Left cardiac atrium (tissue), 4 donors: Measurements from ENCODE around the gene UBE2N. TPM values are rescaled to one million over a fixed set of nuclear protein-coding genes. Genes with fewer than 3 reads are reported as not detected.

ENCODE experiments used
- ATAC-seq, 2 donors: fragments of 200-7000 bp; cut with Tn5 transposase; one replicate each; pipeline ENCODE4 v1.9.1; 2020; ENCODE audit warnings: mild to moderate bottlenecking in 2 of 2, moderate library complexity in 2 of 2
- DNase-seq: peaks from one replicate; pipeline ENCODE4 v3.0.0-alpha.2; 2020
- intact Hi-C, 2 donors: fragments of 100-400 bp; cut with DNase I; formaldehyde crosslinking; loops; one replicate each; pipeline versions ENCODE4 v1.14.1 to v1.15.1; 2022 to 2023
- long read RNA-seq: library from polyadenylated mRNA; unstranded; transcript quantifications from one replicate; pipeline ENCODE4 v2.0.0, GENCODE V29; 2021
- total RNA-seq, 2 donors: library from RNA; stranded (reverse); fragmentation: NEBNext Ultra II Directional; extraction: Animal tissue kit (Norgen Biotek cat#: 25700); gene quantifications; one replicate each; pipeline ENCODE4 v1.2.1, GENCODE V29; 2021
- donor health status: DM: no; HTN: yes; CAD: no.
- donor health status: DM: no; HTN: yes; CAD: no; lungs with severe emphysema.
- donor health status: DM: yes; HTN: yes; CAD: no.
- donor health status: Dilated cardiomyopathy.

UBE2N gene, protein sequence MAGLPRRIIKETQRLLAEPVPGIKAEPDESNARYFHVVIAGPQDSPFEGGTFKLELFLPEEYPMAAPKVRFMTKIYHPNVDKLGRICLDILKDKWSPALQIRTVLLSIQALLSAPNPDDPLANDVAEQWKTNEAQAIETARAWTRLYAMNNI
- total RNA-seq = 10 to 100 TPM; 72.2 to 92.2 TPM
- long read RNA-seq, full-length matches to known transcripts = 53 of 72 reads
- long read RNA-seq, partial matches to known transcripts = 11 of 72 reads
- long read RNA-seq, other reads (novel, unspliced or antisense) = 8 of 72 reads

DNA sequence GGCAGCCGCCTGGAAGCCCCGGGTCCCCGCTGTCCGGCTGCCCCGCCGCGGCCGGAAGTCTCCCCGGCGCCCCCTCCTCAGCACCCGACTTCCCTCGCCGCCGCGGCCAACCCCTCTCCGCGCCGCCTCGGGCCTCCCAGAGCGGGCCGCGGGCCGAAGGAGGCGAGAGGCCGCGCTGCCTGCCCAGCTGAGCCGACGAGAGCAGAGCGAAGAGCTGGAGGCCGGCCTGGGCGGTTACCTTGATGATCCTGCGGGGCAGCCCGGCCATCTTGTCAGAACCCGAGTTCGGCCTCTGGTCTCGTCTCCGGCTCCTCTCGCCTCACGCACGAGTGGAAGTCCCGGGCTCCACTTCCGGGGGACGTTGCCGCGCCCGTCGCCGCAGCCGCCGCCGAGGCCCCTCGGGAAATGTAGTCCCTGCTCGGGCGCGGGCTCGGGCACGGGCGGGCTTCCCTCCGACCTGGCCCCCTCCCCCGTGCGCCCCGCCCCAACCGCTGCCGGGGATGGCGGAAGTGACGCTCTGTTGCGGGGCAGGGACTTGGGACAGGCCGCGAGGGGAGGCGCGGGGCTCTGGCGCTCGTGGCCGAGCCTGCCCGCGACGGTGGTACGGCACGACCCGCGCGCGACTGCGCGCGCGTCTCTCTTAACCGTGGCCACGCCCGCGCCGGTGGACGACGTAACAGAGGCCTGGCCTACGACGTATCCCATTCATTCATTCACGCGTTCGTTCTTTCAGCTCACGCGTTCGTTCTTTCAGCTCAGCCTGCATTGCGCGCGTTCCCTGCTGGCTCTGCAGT, at the start of gene UBE2N:
TSS of gene UBE2N (minus strand) at position 331 of the 794 bp plus-strand sequence. CDS start at position 268, 63 bp downstream.
- intact Hi-C loops = no loop called here
- peak; percentile 96 to 97 for ATAC-seq
- DNase-seq = peak; percentile 98

DNA sequence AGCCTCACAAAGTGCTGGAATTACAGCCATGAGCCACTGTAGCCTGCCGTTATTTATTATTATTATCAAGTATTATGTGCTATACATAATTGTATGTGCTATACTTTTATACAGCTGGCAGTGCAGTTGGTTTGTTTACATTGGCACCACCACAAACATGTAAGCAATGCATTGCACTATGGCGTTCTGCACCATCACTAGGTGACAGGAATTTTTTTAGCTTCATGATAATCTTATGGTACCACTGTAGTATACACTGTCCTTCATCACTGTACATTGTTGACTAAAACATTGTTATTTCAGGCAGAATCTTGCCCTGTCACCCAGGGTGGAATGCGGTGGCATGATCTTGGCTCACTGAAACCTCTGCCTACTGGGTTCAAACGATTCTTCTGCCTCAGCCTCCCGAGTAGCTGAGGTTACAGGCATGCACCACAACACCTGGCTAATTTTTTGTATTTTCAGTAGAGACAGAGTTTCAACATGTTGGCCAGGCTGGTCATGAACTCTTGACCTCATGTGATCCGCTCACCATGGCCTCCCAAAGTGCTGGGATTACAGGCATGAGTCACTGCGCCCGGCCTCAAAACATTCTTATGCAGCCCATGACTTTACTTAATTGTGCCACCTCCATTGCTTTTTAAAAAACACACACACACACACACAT, 42.7 kb upstream of the UBE2N start:
- ATAC-seq (no peak), DNase-seq (no peak)
- intact Hi-C loops = no loop called here

GRCh38 chr12:93483151-93483807, 41.5 kb upstream of the UBE2N start:
- ATAC-seq = no peak
- intact Hi-C loops = no loop called here
- no peak for DNase-seq

DNA sequence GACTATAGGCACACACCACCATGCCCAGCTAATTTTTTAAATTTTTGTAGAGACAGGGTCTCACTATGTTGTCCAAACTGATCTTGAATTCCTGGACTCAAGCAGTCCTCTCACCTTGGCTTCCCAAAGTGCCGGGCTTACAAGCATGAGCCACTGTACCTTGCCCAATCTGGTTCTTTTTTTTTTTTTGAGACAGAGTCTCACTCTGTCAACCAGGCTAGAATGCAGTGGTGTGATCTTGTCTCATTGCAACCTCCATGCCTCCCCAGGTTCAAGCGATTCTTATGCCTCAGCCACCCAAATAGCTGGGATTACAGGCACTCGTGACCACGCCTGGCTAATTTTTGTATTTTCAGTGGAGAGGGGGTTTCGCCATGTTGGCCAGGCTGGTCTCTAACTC, 41.0 kb upstream of the UBE2N start:
- DNase-seq (no peak), ATAC-seq (no peak)
- intact Hi-C loops = no loop called here

DNA sequence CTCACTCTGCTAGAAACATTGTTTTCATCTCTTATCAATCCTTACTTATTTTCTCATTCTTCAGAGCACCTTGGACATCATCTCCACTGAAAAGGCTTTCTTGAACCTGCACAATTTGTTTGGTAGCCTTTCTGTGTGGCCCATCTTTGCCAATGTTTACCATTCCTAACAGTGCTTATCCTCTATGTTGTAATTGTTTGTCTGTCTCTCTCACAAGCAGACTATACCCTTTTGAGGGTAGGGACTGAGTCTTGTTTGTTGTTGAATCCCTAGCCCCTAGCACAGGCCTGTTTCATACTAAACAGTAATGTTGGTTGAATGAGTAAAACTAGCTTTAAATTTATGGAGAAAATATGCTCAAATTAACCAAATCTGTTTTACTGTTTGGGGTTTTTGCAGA, 34.8 kb upstream of the UBE2N start:
- DNase-seq (no peak), ATAC-seq (no peak)
- intact Hi-C loops = no loop called here

GRCh38 chr12:93469386-93469785, 27.6 kb upstream of the UBE2N start:
- ATAC-seq (no peak), DNase-seq (no peak)
- intact Hi-C loops = no loop called here

DNA sequence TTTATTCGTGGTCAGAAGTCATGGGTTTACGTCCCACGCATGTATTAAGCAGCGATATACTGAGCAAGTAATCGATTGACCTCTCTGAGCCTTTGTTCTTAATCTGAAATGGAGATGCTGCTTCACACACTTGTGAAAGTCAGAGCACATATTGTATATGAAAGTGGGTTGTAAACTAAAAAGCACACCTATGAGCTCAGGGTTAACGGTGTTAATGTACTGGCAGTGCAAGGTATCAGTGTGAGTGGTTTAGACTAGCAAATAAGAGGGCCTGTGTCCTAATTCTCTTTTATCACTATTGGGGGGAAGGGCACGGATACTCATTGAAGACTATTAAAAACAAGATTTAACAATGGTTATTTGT, 26.2 kb upstream of the UBE2N start:
- DNase-seq (no peak), ATAC-seq (peak; percentile 3 to 4)
- intact Hi-C loops = no loop called here

DNA sequence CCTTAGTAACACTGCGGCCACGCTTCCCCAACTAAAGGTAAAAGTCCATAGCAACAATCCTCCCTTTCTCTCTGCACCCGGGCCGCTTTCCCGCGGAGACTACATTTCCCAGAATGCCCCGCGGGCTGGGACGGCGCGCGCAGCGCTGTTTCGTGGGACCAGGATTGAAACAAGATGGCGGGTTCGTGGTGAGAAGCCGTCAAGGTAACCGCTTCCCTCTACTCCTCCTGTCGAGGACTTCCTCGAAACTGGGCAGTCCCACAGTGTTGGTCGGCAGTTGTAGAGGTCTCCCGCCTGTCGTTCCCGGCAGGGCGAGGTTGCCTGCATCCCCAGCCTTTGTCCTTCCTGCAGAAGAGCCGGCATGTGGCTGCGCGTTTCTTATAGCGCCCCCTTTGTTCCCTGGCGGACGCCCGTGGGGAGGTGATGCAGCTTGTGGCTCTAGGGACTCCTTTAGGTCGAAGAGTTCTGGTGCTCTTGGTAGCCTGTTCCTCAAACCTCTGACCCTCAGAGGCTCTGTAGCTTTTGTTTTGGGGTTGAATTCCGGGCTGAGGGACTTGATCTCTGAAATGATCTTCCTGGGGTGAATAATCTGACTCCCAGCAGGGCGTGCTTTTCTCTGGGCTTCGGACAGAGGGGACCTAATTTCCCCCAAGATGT, 25.7 kb upstream of the UBE2N start, which contains the start of gene MRPL42:
TSS of gene MRPL42 (plus strand) at position 164 of the 657 bp plus-strand sequence. CDS start 1,772 bp downstream, outside the sequence.
- intact Hi-C loops = no loop called here
- DNase-seq (peak; percentile 90), ATAC-seq (peak; percentile 98)

DNA sequence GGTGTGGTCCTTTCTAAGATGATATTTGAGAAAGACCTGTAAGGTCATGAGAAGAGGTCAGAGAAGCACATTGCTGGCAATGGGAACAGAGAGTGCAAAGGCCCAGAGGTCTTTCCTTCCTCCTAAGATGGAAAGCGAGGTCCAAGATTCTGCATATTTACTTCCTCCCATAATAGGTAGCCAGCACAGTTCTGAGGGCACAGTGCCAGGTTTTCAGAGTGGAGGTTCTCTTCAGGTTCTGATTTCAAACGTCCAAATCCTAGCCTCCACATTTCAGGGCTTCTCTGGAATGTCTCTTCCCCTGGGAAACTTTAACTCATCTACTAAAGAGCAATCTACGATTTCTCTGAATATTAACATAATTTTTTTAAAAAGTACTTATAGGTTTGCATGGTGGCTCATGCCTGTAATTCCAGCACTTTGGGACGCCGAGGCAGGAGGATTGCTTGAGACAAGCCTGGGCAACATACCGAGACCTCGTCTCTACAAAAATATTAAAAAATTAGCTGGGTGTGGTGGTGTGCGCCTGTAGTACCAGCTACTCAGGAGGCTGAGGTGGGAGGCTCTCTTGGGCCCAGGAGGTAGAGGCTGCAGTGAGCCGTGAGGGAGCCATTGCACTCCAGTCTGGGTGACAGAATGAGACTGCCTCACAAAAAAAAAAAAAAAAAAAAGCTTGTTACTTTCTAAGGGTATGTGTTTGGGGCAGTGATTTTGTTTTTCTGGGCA, 25.0 kb upstream of the UBE2N start:
- intact Hi-C loops = no loop called here
- DNase-seq = peak; percentile 27
- ATAC-seq = peak in 1 of 2 donors; percentile 31

DNA sequence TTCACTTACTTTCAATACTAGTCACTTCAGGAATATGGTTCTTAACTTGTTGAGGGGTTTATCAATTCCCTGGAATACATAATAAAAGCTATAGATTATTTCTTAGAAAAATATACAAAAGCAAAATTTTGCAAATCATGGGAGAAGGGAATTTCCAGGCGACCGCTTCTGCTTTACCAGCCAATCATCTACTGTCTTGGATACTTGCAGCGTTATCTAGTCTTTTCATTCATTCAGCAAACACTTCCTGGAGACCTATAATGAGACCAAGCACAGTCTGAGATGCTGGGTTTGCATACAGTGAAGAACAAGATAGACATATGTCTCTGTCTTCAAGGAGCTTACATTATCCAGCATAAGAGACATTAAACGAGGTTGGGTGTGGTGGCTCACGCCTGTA, 24.1 kb upstream of the UBE2N start:
- ATAC-seq = no peak
- no peak for DNase-seq
- intact Hi-C loops = no loop called here

GRCh38 chr12:93461503-93461902, 19.8 kb upstream of the UBE2N start:
- no peak for DNase-seq

DNA sequence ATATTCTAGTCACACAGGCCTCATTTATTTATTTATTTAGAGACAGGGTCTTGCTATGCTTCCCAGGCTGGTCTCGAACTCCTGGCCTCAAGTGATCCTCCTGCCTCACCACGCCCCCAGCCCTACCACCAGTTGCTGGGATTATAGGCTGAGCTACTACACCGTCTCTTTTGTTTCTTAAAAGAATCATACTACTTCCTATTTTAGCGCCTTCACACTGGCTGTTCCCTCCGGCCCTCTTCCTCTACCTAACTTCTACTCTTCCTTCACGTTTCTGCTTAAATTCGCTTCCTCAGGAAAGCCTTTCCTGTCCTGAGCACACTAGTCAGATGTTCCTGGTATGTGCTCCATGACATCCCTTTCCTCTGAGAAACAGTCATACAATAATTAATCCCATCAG, 19.2 kb upstream of the UBE2N start:
- DNase-seq (no peak), ATAC-seq (no peak)
- intact Hi-C loops = no loop called here

More at GRCh38 chr12:93461503-93461902, 19.8 kb upstream of the UBE2N start:
- intact Hi-C loops = no loop called here
- no peak for ATAC-seq

DNA sequence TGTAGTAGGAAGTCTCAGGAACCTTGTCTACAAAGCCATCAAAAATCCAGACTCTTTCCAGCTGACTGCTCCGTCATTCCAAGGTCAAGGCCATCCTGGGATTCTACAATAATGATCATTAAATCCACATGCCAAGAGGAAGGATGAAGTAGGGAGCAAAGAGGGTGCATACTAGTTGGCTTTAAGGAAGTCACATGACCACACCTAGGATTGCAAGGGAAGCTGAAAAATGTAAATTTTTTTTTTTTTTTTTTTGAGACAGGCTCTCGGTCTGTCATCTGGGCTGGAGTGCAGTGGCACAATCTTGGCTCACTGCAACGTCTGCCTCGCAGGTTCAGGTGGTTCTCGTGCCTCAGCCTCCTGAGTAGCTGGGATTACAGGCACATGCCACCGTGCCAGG, 18.3 kb upstream of the UBE2N start:
- intact Hi-C loops = no loop called here
- ATAC-seq (no peak), DNase-seq (no peak)

DNA sequence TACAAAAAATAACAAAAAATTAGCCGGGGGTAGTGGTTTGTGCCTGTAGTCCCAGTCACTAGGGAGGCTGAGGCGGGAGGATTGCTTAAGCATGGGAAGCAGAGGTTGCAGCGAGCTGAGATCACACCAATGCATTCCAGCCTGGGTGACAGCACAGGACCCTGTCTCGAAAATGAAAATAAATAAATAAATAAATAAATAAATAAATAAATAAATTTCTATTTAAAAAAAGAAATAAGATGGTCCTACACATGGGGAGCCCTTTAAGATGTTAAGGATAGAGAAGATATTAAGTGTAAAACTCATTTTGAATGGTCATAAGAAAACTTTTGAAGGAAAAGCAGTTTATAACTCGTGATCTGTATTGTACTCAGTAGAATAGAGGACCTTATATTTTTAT, 17.4 kb upstream of the UBE2N start:
- intact Hi-C loops = no loop called here
- ATAC-seq = no peak
- no peak for DNase-seq

DNA sequence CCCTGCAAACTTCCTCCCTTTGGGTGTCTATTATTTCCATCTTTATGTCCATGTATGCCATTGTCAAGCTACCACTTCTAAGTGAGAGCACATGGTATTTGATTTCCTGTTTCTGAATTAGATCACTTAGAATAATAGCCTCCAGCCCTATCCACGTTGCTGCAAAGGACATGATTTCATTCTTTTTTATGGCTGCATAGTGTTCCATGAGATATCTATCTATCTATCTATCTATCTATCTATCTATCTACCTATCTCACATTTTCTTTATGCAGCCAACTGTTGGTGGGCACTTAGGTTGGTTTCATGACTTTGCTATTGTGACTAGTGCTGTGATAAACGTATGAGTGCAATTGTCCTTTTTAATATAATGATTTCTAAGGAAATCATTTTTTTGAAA, 14.3 kb upstream of the UBE2N start:
- ATAC-seq (no peak), DNase-seq (no peak)
- intact Hi-C loops = no loop called here

- ATAC-seq = no peak
- no peak for DNase-seq
- intact Hi-C loops = no loop called here
These were observed 11.9 kb upstream of the UBE2N start for GRCh38 chr12:93453633-93454032.

DNA sequence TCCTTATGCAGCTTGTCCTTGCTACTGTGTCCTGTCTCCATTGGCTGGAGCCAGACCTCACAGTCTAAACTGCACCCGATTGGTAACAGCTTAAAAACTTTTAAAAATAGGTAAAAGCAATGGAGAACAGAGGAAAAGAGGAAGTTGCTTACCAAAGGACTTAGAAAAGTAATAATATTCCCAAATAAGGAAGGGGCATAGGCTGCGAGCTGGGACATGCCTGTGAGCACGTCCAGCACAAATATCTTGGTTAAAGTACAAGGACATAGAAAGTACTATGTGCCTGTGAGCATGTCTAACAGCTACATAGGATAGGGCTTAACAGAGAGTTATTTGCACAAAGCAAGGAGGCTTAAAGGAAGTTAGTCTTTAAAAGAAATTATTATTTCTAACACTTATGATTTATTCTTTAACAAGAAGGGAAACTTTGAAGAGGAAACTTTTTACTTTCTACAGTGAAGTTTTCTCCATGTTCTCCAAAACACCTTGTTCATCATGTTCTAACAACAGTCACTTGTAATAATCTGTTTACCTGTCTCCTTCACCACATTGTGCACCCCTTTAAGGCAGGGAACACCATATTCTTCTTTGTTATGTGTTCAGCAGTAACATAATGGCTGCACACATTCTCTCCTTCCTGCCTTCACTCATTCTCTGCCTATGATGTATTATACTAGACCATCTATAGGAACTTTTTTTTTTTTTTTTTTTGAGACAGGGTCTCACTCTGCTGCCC, 9.8 kb upstream of the UBE2N start:
- intact Hi-C loops = no loop called here
- ATAC-seq (no peak), DNase-seq (no peak)

DNA sequence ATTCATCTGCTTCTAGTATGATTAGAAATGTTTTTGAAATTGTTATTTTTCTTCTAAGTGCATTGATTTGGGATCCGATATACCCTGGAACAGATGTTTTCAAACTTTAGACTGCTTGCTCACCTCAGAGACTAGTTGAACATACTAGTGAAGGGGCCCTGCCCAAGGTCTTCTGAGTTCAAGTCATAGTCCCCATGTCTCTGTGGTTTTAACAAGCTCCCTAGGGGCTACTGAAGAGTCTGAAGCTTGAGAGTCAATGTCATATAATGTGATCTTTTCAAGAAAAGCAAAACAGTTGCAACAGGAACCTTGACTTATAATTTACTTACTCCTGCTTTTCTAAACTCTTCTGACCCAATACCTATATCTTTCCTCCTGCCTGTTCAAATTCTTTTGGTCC, 7.5 kb upstream of the UBE2N start:
- ATAC-seq (no peak), DNase-seq (no peak)
- intact Hi-C loops = no loop called here
